NCI-H1436 treated with DMSO at 0.1 percent for 48 hours (cell line): ENCODE results near the gene MMP28.
A peak's percentile ranks its signal among the peaks of the same experiment; 100 is the strongest.
"Not testable (repeated sequence)": the region's sequence is repeated elsewhere in the genome, so short reads cannot be mapped to it uniquely, and the experiment has no call there.

Experiments used
- DNase-seq: peaks from one replicate; lab custom pipeline; 2025; lab: John Stamatoyannopoulos, UW

MMP28 gene

GRCh38 chr17:35765756-35766488 lies 29.5 kb downstream of the MMP28 start:
- DNase-seq: no peak

- no peak for DNase-seq
These were observed 30.2 kb downstream of the MMP28 start for GRCh38 chr17:35765086-35765710.

GRCh38 chr17:35764123-35764991 lies 31.1 kb downstream of the MMP28 start:
- DNase-seq: peak; percentile 78

GRCh38 chr17:35763767-35764122 lies 31.7 kb downstream of the MMP28 start:
- no peak for DNase-seq

GRCh38 chr17:35761601-35762000 lies 33.8 kb downstream of the MMP28 start:
- no peak for DNase-seq

- DNase-seq: no peak
These were observed 34.9 kb downstream of the MMP28 start, which contains the start of gene C17orf50 for GRCh38 chr17:35760587-35760986. TSS of gene C17orf50 (plus strand) at chr17:35760887. CDS start at chr17:35760942, 55 bp downstream.

- DNase-seq: no peak
These were observed 38.2 kb downstream of the MMP28 start for GRCh38 chr17:35757243-35757642.

- DNase-seq: no peak
These were observed 42.3 kb downstream of the MMP28 start, which contains the start of gene GAS2L2 for GRCh38 chr17:35752945-35753764. TSS of gene GAS2L2 (minus strand) at chr17:35753239. CDS start at chr17:35752850, 389 bp downstream.

GRCh38 chr17:35752471-35752870 lies 43.0 kb downstream of the MMP28 start:
- no peak for DNase-seq

- DNase-seq: not testable (repeated sequence)
These were observed 43.9 kb downstream of the MMP28 start for GRCh38 chr17:35751541-35751940.

GRCh38 chr17:35750526-35751395 lies 44.7 kb downstream of the MMP28 start:
- DNase-seq: no peak

GRCh38 chr17:35749560-35750412 lies 45.7 kb downstream of the MMP28 start:
- no peak for DNase-seq

GRCh38 chr17:35748979-35749378 lies 46.5 kb downstream of the MMP28 start:
- DNase-seq: no peak

- no peak for DNase-seq
These were observed 47.0 kb downstream of the MMP28 start for GRCh38 chr17:35748341-35748841.

GRCh38 chr17:35747540-35748017 lies 47.9 kb downstream of the MMP28 start:
- DNase-seq: peak; percentile 23

- DNase-seq: no peak
These were observed 49.6 kb downstream of the MMP28 start for GRCh38 chr17:35745749-35746320.

GRCh38 chr17:35745246-35745645 lies 50.2 kb downstream of the MMP28 start:
- no peak for DNase-seq

- DNase-seq: no peak
These were observed 50.6 kb downstream of the MMP28 start for GRCh38 chr17:35744830-35745229.
